H1 (cell line): ENCODE measurements around the gene MYH2. TPM values are rescaled to one million over a fixed set of nuclear protein-coding genes. Genes with fewer than 3 reads are reported as not detected.

Experiments
- CTCF ChIA-PET: fragments of 300-600 bp; sonication (Branson Sonifier 250); formaldehyde crosslinking; loops from one replicate; lab custom pipeline; 2021; ENCODE audit not compliant: partially characterized antibody; lab: Charles Lee
- POLR2A ChIA-PET: fragments of 300-600 bp; sonication (Branson Sonifier 250); formaldehyde crosslinking; loops from one replicate; lab custom pipeline; 2021; ENCODE audit warnings: inconsistent platforms; ENCODE audit not compliant: partially characterized antibody; lab: Charles Lee
- DNase-seq, 2 experiments: peaks; one replicate each; pipeline versions ENCODE4 v3.0.0 to v3.0.0-alpha.2; 2010 to 2022; ENCODE audit warnings: low spot score in 2 of 2, low read depth in 1 of 2, mixed read lengths in 1 of 2
- FAIRE-seq: peaks from 2 replicates; lab custom pipeline; 2011; peaks lifted over from hg19 to GRCh38; lab: Jason Lieb, UNC
- H2AFZ ChIP-seq: 2 replicates; pipeline ENCODE4 v1.8.1; 2012; ENCODE audit warnings: low read length, inconsistent platforms
- H2AK5ac ChIP-seq: 2 replicates; pipeline ENCODE4 v1.6.1; 2013; ENCODE audit warnings: low read depth, low read length
- H2BK120ac ChIP-seq: replicated peaks from 2 replicates; pipeline ENCODE3; 2013; ENCODE audit warnings: low read depth, low read length, inconsistent platforms
- H2BK12ac ChIP-seq: 2 replicates; pipeline ENCODE4 v1.6.1; 2013; ENCODE audit warnings: low read depth, low read length
- H2BK15ac ChIP-seq: 2 replicates; pipeline ENCODE4 v1.6.1; 2013; ENCODE audit warnings: low read length
- H2BK20ac ChIP-seq: 2 replicates; pipeline ENCODE4 v1.6.1; 2013; ENCODE audit warnings: low read length
- H2BK5ac ChIP-seq: 2 replicates; pipeline ENCODE4 v1.6.1; 2013; ENCODE audit warnings: low read depth, low read length
- H3K14ac ChIP-seq: 2 replicates; pipeline ENCODE4 v1.6.1; 2013; ENCODE audit warnings: inconsistent platforms; ENCODE audit not compliant: insufficient read length
- H3K18ac ChIP-seq: 2 replicates; pipeline ENCODE4 v1.6.1; 2013; ENCODE audit warnings: low read length; ENCODE audit errors: extremely low read depth
- H3K23ac ChIP-seq: 2 replicates; pipeline ENCODE4 v1.6.1; 2013; ENCODE audit warnings: inconsistent platforms; ENCODE audit not compliant: insufficient read length
- H3K23me2 ChIP-seq: 2 replicates; pipeline ENCODE4 v1.6.1; 2013; ENCODE audit warnings: low read depth, low read length
- H3K27ac ChIP-seq: 2 replicates; pipeline ENCODE4 v1.6.1; 2011; ENCODE audit warnings: low read depth, low read length, inconsistent platforms
- H3K27me3 ChIP-seq, 4 experiments: replicated peaks in 1 of 4; 1 replicate in 1 of 4; 2 replicates in 3 of 4; pipeline versions ENCODE4 v1.6.1 to v1.8.1; 2011 to 2013; ENCODE audit warnings: low read length in 3 of 4, mild to moderate bottlenecking in 3 of 4, inconsistent platforms in 2 of 4, mixed read lengths in 2 of 4, moderate library complexity in 1 of 4; ENCODE audit not compliant: control insufficient read depth in 3 of 4, insufficient read depth in 3 of 4; ENCODE audit errors: extremely low read depth in 1 of 4
- H3K36me3 ChIP-seq, 4 experiments: 2 replicates each; pipeline versions ENCODE4 v1.6.1 to v1.8.1; 2011 to 2013; ENCODE audit warnings: mild to moderate bottlenecking in 4 of 4, low read length in 3 of 4, moderate library complexity in 2 of 4, control low read depth in 1 of 4, inconsistent platforms in 1 of 4; ENCODE audit not compliant: insufficient read depth in 4 of 4, control insufficient read depth in 2 of 4
- H3K4ac ChIP-seq: replicated peaks from 2 replicates; pipeline ENCODE3; 2013; ENCODE audit warnings: low read length, low read depth, mixed read lengths, inconsistent platforms; ENCODE audit not compliant: insufficient read length
- H3K4me1 ChIP-seq, 4 experiments: replicated peaks in 1 of 4; 1 replicate in 1 of 4; 2 replicates in 3 of 4; pipeline versions ENCODE4 v1.6.1 to v1.8.1; 2011 to 2013; ENCODE audit warnings: low read length in 3 of 4, inconsistent platforms in 2 of 4, mixed read lengths in 1 of 4; ENCODE audit not compliant: insufficient read depth in 4 of 4, control insufficient read depth in 3 of 4
- H3K4me2 ChIP-seq, 2 experiments: 2 replicates each; pipeline versions ENCODE4 v1.6.1 to v1.8.1; 2011 to 2013; ENCODE audit warnings: low read depth in 2 of 2, low read length in 2 of 2, control low read depth in 1 of 2, inconsistent platforms in 1 of 2, mild to moderate bottlenecking in 1 of 2; ENCODE audit not compliant: insufficient read depth in 1 of 2
- H3K4me3 ChIP-seq, 4 experiments: fragments of 200-600, 300-600 bp in 1 of 4; sonication (generic), shearing (Covaris generic), sonication (Bioruptor Twin) in 1 of 4; 2 replicates each; pipeline versions ENCODE4 v1.5.1 to v1.8.1; 2011 to 2016; ENCODE audit warnings: low read length in 4 of 4, low read depth in 3 of 4, control low read depth in 2 of 4, inconsistent platforms in 2 of 4, mild to moderate bottlenecking in 2 of 4, mixed read lengths in 1 of 4, moderate library complexity in 1 of 4; ENCODE audit not compliant: insufficient read depth in 2 of 4; ENCODE audit errors: extremely low read depth in 1 of 4
- H3K56ac ChIP-seq: replicated peaks from 2 replicates; pipeline ENCODE3; 2013; ENCODE audit warnings: low read depth, mild to moderate bottlenecking, mixed read lengths, low read length, inconsistent platforms; ENCODE audit not compliant: insufficient read length
- H3K79me1 ChIP-seq: 2 replicates; pipeline ENCODE4 v1.6.1; 2013; ENCODE audit warnings: low read depth, low read length, control low read depth
- H3K79me2 ChIP-seq, 2 experiments: 2 replicates each; pipeline versions ENCODE4 v1.6.1 to v1.8.1; 2012 to 2013; ENCODE audit warnings: low read length in 2 of 2, mild to moderate bottlenecking in 2 of 2, inconsistent platforms in 1 of 2; ENCODE audit not compliant: insufficient read depth in 2 of 2, control insufficient read depth in 1 of 2
- H3K9ac ChIP-seq, 4 experiments: replicated peaks in 1 of 4; 1 replicate in 1 of 4; 2 replicates in 3 of 4; pipeline versions ENCODE4 v1.6.1 to v1.8.1; 2011 to 2013; ENCODE audit warnings: low read depth in 3 of 4, low read length in 3 of 4, control low read depth in 2 of 4, mild to moderate bottlenecking in 2 of 4, moderate library complexity in 2 of 4, inconsistent platforms in 1 of 4; ENCODE audit errors: extremely low read depth in 1 of 4
- H3K9me3 ChIP-seq, 2 experiments: 2 replicates each; pipeline versions ENCODE4 v1.6.1 to v1.8.1; 2012 to 2013; ENCODE audit warnings: mild to moderate bottlenecking in 2 of 2, moderate library complexity in 2 of 2, control low read depth in 1 of 2, inconsistent platforms in 1 of 2, low read depth in 1 of 2, low read length in 1 of 2, mixed read lengths in 1 of 2; ENCODE audit not compliant: insufficient read depth in 2 of 2
- H4K20me1 ChIP-seq, 2 experiments: replicated peaks in 1 of 2; 2 replicates each; pipeline versions ENCODE3 to v1.8.1; 2011 to 2013; ENCODE audit warnings: inconsistent platforms in 2 of 2, low read length in 2 of 2, mild to moderate bottlenecking in 1 of 2; ENCODE audit not compliant: insufficient read depth in 2 of 2, control insufficient read depth in 1 of 2
- H4K5ac ChIP-seq: 2 replicates; pipeline ENCODE4 v1.6.1; 2013; ENCODE audit warnings: low read length, low read depth, mixed read lengths, inconsistent platforms; ENCODE audit not compliant: insufficient read length
- H4K8ac ChIP-seq: 2 replicates; pipeline ENCODE4 v1.8.0; 2013; ENCODE audit warnings: mild to moderate bottlenecking, moderate library complexity, low read length, inconsistent platforms; ENCODE audit not compliant: insufficient read depth; ENCODE audit errors: extremely low read depth
- H4K91ac ChIP-seq: replicated peaks from 2 replicates; pipeline ENCODE3; 2013; ENCODE audit warnings: low read length, mixed read lengths, inconsistent platforms; ENCODE audit not compliant: insufficient read length
- RFX5 ChIP-seq: IDR thresholded peaks from 2 replicates; pipeline ENCODE4 v1.6.1; 2011; ENCODE audit warnings: low read depth, low read length, improper control_type of control experiment, borderline replicate concordance
- WGBS, 2 experiments: shearing (Covaris generic) in 1 of 2; methylation state at CpG; one replicate each; pipeline versions ENCODE4 v1.1.6 to v1.1.7; 2013 to 2015; ENCODE audit warnings: low lambda C conversion rate in 2 of 2, mixed read lengths in 2 of 2, inconsistent platforms in 1 of 2, low coverage in 1 of 2, missing lambda C conversion rate in 1 of 2; ENCODE audit not compliant: insufficient replicate concordance in 2 of 2, insufficient coverage in 1 of 2, insufficient read length in 1 of 2; ENCODE audit errors: extremely low coverage in 1 of 2, missing lambda C conversion rate in 1 of 2; 5-methylcytosine and 5-hydroxymethylcytosine counted together
- polyA plus RNA-seq, 7 experiments: library from polyadenylated mRNA; depleted of rRNA in 3 of 7; stranded (reverse) in 5 of 7; unstranded in 2 of 7; fragments of >200 nt in 5 of 7; fragments of 200-250 nt in 2 of 7; gene quantifications; 1 replicate in 5 of 7; 2 replicates in 1 of 7; 4 replicates in 1 of 7; pipeline versions ENCODE4 v1.2.1 to v1.2.3, GENCODE V29; 2011 to 2013; ENCODE audit warnings: missing spikeins in 2 of 7, mixed read lengths in 2 of 7
- total RNA-seq: library from RNA; stranded (reverse); fragmentation: NEBNext Ultra II Directional; extraction: Animal tissue kit (Norgen Biotek cat#: 25700); gene quantifications from 2 replicates; pipeline ENCODE4 v1.2.1, GENCODE V29; 2021

Gene MYH2
- total and polyA plus RNA-seq, 2 of the 8 experiments (the other 6 are each of a cell fraction or from before 2014, with no cell fraction given) = 1.0 to 9.0 TPM

DNA sequence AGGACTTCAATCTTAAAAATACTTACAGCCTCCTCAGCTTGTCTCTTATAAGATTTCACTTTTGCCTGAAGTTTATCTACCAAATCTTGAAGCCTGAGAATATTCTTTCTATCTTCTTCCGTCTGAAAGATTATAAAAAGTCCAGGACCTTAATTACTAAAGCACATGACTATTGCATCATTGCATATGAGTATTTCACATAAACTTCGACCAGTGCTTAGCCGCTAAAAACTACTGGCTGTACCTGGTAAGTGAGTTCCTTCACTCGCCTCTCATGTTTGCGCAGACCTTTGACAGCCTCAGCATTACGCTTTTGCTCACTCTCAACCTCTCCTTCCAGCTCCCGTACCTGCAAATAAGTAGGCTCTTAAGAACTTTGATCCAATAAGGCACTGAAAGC, 26.4 kb downstream of the MYH2 start:
- DNase-seq = no peak
- Histone ChIP-seq H4K91ac (no peak overlapping the region), H2BK20ac (no peak overlapping the region), H3K23ac (no peak overlapping the region), H3K4me1 (no peaks in the 10 kb centered on the region), H3K9me3 (no peaks in the 10 kb centered on the region), H3K4me3 (no peak overlapping the region), H2AK5ac (no peak overlapping the region), H4K8ac (no peak overlapping the region), H3K9ac (no peak overlapping the region), H3K14ac (no peak overlapping the region), H3K27me3 (no peaks in the 10 kb centered on the region), H3K27ac (no peak overlapping the region), H2BK15ac (no peak overlapping the region), H3K18ac (no peak overlapping the region), H3K36me3 (no peaks in the 10 kb centered on the region; a peak in 3 of 8 replicates), H2AFZ (no peak overlapping the region), H3K56ac (no peak overlapping the region), H3K23me2 (no peaks in the 10 kb centered on the region), H3K79me1 (no peaks in the 10 kb centered on the region), H2BK5ac (no peak overlapping the region), H4K5ac (no peak overlapping the region), H3K4ac (no peak overlapping the region), H2BK120ac (no peak overlapping the region), H4K20me1 (no peaks in the 10 kb centered on the region), H2BK12ac (no peak overlapping the region), H3K4me2 (no peak overlapping the region), H3K79me2 (no peaks in the 10 kb centered on the region)
- ChIA-PET CTCF (interaction anchor here (0.7 to 1.0 kb wide), 2 partner anchors 12 to 166 kb away, joined by 3 to 4 read pairs; no protein-coding TSS in a partner anchor), POLR2A (interaction anchor here (0.7 kb wide), 1 partner anchor 226 kb away, joined by 3 read pairs; no protein-coding TSS in a partner anchor)
- FAIRE-seq = no peak
- TF ChIP-seq RFX5 = no peak
- WGBS, 2 experiments = 88% methylated on average over 7 of the region's 7 CpGs; no CpG with 5 or more reads in 1 of the 2 experiments
